DMS53 treated with DMSO at 0.1 percent for 48 hours (cell line): Measurements from ENCODE around the gene IGF2BP2.
A peak's percentile ranks its signal among the peaks of the same experiment; 100 is the strongest.
"Not testable (repeated sequence)": the region's sequence is repeated elsewhere in the genome, so short reads cannot be mapped to it uniquely, and the experiment has no call there.

ENCODE experiments used
- DNase-seq: peaks from one replicate; lab custom pipeline; 2025; ENCODE audit not compliant: unreplicated experiment; lab: John Stamatoyannopoulos, UW

The IGF2BP2 gene

GRCh38 chr3:185807445-185808068 lies 17.3 kb downstream of the IGF2BP2 start:
- no peak for DNase-seq

DNA sequence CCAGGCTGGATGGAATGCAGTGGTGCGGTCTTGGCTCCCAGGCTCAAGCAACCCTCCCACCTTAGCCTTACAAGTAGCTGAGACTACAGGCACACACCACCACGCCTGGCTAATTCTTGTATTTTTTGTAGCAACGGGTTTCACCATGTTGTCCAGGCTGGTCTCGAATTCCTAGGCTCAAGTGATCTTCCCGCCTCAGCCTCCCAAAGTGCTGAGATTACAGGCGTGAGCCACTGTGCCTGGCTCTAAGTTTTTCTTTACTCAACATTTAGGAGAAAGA lies 26.1 kb downstream of the IGF2BP2 start:
- DNase-seq: not testable (repeated sequence)

GRCh38 chr3:185797993-185798830 lies 26.6 kb downstream of the IGF2BP2 start:
- no peak for DNase-seq

GRCh38 chr3:185797108-185797881 lies 27.5 kb downstream of the IGF2BP2 start:
- no peak for DNase-seq

DNA sequence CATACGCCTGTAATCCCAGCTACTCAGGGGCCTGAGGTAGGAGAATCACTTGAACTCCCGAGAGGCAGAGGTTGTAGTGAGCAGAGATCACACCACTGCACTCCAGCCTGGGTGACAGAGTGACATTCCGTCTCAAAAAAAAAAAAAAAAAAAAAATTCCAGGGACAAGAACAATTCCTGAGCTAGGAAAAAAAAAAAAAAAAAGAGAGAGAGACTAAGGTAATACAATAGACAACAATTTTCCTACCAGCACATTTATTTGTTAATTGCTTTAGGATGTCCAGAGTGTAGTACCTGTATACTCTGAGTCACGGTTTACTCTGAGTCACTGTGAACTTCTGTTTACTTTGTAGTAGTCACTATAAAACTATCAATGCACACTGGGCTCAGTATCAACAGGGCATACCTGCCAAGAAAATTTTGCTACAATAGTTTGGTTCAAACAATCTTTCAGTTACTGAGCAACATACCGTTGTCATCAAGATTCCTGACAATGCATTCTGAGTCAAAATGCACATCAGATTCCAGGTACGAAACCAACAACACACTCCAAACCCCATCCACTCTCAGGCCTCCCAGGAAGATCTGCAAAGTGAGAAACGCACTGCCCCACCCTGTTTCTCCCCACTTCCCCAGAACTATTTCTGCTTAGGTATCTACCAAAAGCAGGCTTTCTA lies 28.3 kb downstream of the IGF2BP2 start:
- peak; percentile 95 for DNase-seq

- DNase-seq: no peak
Measured at GRCh38 chr3:185793381-185793780, 31.5 kb downstream of the IGF2BP2 start.

GRCh38 chr3:185792955-185793354 lies 31.9 kb downstream of the IGF2BP2 start:
- DNase-seq: no peak

- no peak for DNase-seq
Measured at GRCh38 chr3:185789891-185790830, 34.7 kb downstream of the IGF2BP2 start.

DNA sequence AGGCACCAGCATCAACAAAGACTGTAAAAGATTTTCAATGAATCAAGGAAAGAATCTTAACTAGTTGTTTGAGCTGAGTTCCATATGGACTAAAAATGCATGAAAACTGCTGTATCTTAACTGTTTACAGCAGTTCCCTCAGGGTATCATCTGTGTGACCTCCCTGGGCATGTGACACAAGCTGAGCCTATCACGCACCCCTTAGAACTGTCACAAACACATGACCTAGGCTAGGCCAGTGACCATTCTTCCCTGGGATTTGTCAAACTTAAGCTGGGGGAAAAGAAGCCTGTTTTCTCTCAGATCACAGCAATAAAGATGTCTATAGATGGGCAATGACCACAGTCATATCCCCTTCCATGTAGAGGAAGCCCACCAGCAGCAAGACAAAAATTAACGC lies 35.7 kb downstream of the IGF2BP2 start:
- no peak for DNase-seq

GRCh38 chr3:185788292-185788691 lies 36.5 kb downstream of the IGF2BP2 start:
- no peak for DNase-seq

DNA sequence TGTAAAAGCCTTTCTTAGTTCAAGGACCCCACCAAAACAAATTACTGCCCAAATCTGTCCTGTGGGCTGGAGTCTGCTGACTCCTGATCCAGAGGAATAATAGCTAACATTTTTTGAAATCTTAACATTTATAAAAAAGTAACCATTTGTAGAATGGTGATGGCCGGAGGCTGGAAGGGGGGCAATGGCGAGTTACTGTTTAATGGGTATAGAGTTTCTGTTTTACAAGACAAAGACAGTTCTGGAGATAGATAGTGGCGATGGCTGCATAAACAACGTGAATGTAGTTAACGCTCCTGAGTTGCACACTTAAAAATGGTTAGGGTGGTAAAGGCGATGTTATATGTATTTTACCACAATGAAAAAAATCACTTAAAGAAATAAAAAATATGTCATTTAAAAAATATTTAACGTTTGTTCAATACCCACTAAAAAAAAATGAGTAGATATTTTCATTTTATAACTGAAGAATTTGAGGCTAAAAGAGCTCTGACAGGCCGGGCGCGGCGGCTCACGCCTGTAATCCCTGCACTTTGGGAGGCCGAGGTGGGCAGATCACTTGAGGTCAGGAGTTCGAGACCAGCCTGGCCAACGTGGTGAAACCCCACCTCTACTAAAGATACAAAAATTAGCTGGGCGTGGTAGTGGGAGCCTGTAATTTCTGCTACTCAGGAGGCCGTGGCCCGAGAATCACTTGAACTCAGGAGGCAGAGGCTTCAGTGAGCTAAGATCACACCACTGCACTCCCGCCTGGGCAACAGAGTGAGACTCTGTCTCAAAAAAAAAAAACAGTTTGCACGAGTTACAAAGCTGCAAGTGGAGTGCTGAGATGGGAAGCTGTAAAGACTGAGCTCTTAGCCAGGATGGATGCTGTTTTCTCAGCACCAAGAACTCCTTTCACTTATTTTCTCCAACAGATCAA lies 37.6 kb downstream of the IGF2BP2 start:
- DNase-seq: no peak

DNA sequence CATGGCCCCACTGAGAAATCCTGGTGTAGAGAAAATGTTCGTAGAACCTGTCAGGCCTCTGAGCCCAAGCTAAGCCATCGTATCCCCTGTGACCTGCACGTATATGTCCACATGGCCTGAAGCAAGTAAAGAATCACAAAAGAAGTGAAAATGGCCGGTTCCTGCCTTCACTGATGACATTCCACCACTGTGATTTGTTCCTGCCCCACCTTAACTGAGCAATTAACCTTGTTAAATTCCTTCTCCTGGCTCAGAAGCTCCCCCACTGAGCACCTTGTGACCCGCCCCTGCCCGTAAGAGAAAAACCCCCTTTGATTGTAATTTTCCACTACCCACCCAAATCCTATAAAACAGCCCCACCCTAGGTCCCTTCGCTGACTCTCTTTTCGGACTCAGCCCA lies 38.6 kb downstream of the IGF2BP2 start:
- not testable (repeated sequence) for DNase-seq

DNA sequence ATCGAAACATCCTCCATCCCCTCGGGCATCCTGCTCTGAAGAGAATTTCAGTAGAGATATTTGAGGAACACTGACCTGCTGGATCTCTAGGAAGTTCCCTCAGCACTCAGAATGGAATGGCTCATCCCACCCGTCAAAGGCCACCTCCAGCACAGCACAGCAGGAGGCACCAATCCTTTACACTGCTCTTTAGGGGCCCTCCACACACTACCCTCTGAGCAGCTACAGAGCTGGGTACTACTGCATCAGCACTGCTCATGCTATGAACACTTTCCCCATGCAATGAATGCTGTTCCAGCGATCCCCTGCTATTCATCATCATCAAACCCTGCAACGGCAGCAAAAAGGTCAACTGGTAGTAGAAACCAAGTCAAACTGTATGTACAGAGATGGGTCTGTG lies 40.5 kb downstream of the IGF2BP2 start:
- DNase-seq: no peak

GRCh38 chr3:185781759-185782158 lies 43.1 kb downstream of the IGF2BP2 start:
- DNase-seq: no peak

- no peak for DNase-seq
Measured at GRCh38 chr3:185779461-185779860, 45.4 kb downstream of the IGF2BP2 start.

GRCh38 chr3:185778821-185779220 lies 46.0 kb downstream of the IGF2BP2 start:
- DNase-seq: no peak

DNA sequence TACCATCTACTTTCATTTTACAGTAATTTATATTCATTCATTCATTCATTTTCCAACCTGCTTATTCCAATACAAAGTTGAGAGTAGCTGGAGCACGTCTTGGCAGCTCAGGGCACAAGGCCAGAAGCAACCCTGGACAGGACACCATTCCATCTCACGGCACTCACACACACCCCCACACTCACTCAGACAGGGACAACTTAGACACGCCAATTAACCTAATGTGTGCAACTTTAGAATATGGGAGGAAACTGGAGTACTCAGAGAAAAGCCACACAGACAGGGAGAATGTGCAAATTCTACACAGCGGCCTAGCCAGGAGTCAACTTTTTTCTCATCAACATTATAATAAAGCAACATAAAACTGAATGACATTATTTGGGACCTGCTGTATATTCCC lies 46.7 kb downstream of the IGF2BP2 start:
- no peak for DNase-seq

- DNase-seq: no peak
Measured at GRCh38 chr3:185770109-185770508, 54.7 kb downstream of the IGF2BP2 start.

DNA sequence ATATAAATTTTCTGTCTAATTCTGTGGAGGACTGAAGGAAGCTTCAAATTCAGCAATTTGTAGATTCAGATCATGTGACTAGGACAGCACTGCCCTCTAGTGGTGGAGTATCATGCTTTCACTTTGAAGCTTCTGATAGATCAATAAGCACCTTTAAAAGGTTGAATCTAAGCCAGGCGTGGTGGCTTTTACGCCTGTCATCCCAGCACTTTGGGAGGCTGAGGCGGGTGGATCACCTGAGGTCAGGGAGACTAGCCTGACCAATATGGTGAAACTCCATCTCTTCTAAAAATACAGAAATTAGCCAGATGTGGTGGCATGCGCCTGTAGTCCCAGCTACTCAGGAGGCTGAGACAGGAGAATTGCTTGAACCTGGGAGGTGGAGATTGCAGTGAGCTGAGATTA lies 56.3 kb downstream of the IGF2BP2 start:
- DNase-seq: peak; percentile 10
